ENCODE data around the gene SMPD3.

DNA sequence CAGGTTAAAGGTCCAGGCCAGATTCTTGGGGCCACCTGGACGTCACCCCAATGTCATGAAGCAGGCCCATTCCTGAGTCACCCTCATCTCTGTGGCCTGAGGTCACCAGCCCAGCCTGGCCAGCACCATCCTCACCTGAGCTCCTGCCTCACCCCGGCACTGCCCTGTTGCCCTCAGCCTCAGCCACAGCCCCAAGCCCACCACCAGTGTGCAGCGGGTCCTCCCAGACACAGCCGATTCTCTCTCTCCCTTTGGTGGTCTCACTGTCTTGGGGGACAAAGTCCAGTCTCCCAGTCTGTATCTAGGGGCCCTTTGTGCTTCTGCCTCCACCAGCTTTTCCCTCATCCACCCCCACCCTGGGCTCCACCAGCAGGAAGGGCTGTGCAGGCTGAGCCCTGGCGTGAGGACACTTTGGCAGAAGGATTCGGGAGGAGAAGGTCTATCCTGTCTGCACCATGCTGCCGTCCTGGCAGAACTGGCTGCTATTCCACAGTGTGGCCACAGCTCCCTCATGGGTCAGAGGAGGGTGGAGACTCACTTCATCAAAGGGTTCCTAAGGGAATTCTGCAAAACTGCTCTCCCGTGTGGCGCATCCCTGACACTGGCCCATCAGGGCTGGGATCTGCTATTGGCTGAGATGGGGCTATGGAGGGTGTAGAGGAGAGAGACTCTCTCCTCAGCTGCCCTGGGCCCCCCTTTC lies 73.2 kb downstream of the SMPD3 start:
- TF ChIP-seq, protein P1, sequence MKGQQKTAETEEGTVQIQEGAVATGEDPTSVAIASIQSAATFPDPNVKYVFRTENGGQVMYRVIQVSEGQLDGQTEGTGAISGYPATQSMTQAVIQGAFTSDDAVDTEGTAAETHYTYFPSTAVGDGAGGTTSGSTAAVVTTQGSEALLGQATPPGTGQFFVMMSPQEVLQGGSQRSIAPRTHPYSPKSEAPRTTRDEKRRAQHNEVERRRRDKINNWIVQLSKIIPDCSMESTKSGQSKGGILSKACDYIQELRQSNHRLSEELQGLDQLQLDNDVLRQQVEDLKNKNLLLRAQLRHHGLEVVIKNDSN (CRISPR knock-in tag; IDR thresholded peaks at IDR 0.05): no peak
- TF ChIP-seq SP1 (CRISPR knock-in tag; conservative IDR thresholded peaks at IDR 0.05) (no peak), ATF1 (CRISPR knock-in tag; IDR thresholded peaks at IDR 0.05) (no peak), ZNF232 (CRISPR knock-in tag; IDR thresholded peaks at IDR 0.05) (no peak), FOXK1 (CRISPR knock-in tag; IDR thresholded peaks at IDR 0.05) (no peak), KAT7 (CRISPR knock-in tag; IDR thresholded peaks at IDR 0.05; ENCODE audit: borderline replicate concordance) (no peak), MAX (CRISPR knock-in tag; IDR thresholded peaks at IDR 0.05) (no peak), OVOL2 (CRISPR knock-in tag; IDR thresholded peaks at IDR 0.05; ENCODE audit: borderline replicate concordance) (no peak), ZBTB43 (CRISPR knock-in tag; IDR thresholded peaks at IDR 0.05) (no peak), ZNF671 (CRISPR knock-in tag; IDR thresholded peaks at IDR 0.05) (no peak), NR3C1 (CRISPR knock-in tag; conservative IDR thresholded peaks at IDR 0.05; ENCODE audit: low read depth) (no peak)
- TF ChIP-seq, protein P2, sequence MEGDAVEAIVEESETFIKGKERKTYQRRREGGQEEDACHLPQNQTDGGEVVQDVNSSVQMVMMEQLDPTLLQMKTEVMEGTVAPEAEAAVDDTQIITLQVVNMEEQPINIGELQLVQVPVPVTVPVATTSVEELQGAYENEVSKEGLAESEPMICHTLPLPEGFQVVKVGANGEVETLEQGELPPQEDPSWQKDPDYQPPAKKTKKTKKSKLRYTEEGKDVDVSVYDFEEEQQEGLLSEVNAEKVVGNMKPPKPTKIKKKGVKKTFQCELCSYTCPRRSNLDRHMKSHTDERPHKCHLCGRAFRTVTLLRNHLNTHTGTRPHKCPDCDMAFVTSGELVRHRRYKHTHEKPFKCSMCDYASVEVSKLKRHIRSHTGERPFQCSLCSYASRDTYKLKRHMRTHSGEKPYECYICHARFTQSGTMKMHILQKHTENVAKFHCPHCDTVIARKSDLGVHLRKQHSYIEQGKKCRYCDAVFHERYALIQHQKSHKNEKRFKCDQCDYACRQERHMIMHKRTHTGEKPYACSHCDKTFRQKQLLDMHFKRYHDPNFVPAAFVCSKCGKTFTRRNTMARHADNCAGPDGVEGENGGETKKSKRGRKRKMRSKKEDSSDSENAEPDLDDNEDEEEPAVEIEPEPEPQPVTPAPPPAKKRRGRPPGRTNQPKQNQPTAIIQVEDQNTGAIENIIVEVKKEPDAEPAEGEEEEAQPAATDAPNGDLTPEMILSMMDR (IDR thresholded peaks at IDR 0.05): no peak
- TF ChIP-seq, protein P3, sequence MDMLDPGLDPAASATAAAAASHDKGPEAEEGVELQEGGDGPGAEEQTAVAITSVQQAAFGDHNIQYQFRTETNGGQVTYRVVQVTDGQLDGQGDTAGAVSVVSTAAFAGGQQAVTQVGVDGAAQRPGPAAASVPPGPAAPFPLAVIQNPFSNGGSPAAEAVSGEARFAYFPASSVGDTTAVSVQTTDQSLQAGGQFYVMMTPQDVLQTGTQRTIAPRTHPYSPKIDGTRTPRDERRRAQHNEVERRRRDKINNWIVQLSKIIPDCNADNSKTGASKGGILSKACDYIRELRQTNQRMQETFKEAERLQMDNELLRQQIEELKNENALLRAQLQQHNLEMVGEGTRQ (CRISPR knock-in tag; IDR thresholded peaks at IDR 0.05): no peak

Measured in WTC11 (cell line).